ENCODE measurements around the gene TRIM3.
"Not testable (repeated sequence)": the region's sequence is repeated elsewhere in the genome, so short reads cannot be mapped to it uniquely, and the experiment has no call there.

TRIM3 gene

DNA sequence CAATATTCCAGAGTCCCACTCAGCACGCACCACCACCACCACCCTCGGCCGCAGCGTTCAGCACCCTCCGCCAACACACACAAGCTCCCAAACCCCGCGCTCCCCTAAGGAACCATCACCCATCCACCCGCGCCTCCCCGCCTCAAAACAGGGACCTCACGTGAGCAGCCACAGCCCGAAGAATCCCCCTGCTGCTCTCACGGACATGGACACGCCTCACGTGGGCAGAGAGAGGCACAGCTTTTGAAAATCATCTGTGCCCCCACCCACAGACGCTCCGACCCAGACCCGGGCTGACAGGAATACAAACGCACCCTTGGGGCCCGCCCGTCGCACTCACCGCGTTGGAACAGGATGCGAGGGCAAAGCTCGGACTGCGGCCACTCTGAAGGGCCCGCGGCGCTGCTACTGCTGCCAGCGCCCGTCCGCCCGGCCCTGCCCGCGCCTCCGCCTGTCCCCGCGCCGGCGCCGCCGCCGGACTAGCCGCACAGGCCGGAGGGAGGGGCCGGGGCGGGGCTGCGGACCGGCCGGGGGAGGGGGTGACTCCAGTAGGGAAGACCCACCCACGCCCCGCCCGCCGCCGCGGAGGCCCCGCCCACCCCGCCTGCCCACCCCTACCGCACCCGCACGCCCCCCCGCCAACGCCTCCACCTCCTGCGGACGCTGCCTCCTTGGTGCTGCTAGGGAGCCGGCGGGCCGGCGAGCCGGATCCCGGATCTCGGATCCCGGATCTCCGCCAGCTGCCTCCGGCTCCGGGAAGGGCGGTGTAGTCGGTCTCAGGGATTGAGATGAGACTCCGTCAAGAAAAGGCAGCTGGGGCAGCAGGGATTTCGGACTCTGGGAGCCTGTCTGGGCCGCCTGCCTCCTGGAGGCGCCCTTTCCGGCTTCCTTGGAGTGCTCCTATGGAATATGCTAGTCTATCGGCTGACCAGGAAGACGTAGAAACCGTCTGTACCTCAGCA lies at the start of gene TRIM3:
Gene TRIM3, minus strand, starts transcription at position 491 of the 962 bp plus-strand sequence. CDS start 8,246 bp downstream, outside the sequence.
- peak; percentile 23 for DNase-seq

DNA sequence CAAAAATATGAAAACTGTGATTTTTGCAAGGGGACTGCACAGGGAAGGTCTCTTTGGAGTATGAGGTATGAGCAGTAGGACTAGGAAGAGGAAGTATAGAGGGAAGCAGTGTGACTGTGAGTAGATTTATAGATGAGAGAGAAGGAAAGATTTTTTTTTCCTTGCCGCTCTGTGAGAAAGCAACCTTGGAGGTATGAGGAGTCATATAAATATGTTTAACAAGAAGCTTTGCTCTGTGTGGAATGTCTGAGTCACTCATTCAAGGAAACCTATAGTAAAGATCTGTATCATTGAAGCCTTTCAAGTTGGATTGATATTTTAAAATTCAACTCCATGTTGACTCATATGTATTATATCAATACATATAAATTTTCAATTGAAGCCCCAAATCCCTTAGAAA lies 49.5 kb upstream of the TRIM3 start:
- no peak for DNase-seq

- not testable (repeated sequence) for DNase-seq
Measured at GRCh38 chr11:6521946-6522345, 48.2 kb upstream of the TRIM3 start.

- DNase-seq, result no peak
Measured at GRCh38 chr11:6520265-6520664, 46.5 kb upstream of the TRIM3 start.

DNA sequence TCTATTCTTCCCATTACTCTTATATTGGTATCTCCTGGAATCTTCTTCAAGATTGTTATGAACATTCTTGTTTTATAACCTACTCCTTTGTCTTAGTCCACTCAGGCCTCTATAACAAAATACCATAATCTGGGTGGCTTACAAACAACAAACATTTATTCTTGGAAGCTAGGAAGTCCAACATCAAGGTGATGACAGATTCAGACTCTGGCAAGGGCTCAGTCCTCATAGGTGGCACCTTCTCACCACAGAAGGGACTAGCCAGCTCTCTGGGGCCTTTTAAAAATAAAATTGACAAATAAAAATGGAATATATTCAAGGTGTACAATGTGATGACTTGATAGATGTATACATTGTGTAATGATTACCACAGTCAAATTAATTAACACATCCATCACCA lies 43.1 kb upstream of the TRIM3 start:
- no peak for DNase-seq

DNA sequence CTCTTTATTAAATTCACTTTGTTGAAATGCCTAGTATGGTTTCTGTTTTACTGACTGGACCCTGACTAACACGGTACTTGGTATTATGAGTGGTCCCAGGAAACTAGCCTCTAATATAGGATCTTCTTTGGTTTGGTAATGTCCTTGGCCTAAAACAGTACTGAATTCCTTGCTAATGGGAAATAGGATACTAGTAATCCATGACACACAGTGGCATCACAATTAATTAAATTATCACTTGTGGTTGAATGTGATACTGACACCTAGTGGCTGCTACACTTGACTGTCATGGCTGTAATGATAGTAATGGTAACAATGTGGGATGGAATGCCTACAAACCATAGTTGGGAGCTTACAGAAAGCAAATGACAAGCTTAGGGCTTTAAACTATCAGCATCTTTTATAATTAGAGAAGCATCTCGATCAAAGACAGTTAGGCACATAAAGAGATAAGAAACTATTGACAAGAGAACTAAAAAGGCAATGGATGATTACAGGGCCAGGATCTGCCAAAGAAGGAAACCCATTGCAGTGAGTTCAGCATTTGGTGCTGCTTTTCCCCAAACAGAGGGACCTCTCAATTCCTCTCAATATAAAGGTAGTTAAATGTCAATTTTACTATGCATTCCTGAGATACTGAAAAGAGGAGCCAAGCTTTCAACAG lies 32.0 kb upstream of the TRIM3 start:
- no peak for DNase-seq

DNA sequence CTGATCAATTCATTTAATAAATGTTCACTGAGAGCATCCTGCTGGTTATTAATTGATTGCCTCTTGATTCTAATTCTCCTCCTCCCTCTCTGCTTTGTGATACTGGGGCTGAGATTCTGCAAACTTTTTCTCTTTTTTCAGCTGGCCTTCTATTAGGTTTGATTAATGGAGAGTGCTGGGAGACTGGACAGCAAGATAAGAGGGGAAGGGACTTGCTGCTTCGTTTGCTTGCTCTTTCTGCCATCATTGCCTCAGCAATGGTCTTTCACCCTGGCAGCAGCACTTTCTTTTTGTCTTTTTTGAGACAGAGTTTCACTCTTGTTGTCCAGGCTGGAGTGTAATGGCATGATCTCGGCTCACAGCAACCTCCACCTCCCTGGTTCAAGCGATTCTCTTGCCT lies 30.4 kb upstream of the TRIM3 start:
- no peak for DNase-seq

- DNase-seq, result no peak
Measured at GRCh38 chr11:6502382-6502781, 28.6 kb upstream of the TRIM3 start.

DNA sequence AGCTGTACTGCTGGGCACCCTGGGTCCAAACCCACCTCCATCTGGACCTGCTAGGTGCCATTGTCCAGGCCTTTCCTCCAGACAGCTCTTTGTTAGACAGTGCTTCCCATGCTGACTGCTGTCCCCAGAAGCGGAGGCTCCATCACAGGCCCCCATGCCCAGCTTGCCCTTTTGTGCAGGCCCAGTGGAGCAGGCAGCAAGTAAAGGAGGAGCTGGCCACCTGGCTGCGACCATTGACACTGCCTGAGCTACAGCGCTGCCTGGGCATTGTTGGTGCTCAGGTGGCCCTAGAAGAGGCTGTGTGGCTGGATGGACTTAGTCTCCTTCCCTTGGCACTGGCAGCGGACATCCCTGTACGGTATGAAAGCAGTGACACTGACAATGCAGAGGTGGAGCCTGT lies 24.8 kb upstream of the TRIM3 start:
- no peak for DNase-seq

- no peak for DNase-seq
Measured at GRCh38 chr11:6498121-6498520, 24.4 kb upstream of the TRIM3 start.

DNA sequence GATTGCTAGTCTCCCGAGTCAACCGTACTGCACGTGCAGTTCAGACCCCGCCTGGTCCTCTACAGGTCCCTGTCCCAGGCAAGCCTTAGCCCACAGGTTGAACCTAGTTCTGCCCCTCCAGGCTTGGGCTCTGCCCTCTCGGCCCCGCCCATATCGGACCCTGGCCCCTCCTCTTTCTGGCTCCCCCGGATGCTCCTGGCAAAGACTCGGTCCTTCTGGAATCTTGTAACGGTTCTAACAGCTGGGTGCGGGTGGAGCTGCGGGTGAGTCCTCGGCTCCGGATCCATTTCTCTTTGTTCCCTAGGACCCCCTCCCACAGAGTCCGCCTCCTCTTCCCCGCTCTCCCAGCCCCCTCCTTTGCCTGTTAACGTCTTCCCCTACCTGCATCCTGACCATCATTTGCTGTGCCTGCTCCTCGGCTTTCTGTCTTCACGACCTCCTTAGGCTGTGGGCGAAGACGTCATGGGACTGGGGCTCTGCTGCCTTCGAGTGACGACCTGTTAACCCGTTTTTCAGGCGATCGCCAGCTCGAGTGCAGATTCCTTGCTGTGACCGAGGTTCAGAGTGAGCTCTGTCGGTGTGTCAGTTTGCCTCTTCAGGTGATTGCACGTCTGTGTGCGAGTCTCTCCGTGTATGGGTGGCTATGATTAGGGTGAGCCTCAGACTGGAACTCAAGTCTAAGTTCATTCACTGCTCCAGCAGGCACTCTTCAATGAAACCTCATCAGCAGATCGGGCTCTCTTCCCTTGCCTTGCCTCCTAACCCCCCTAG lies 23.5 kb upstream of the TRIM3 start, which contains the start of gene DNHD1:
Gene DNHD1, plus strand, starts transcription at position 212 of the 771 bp plus-strand sequence. CDS start 936 bp downstream, outside the sequence.
- no peak for DNase-seq

- no peak for DNase-seq
Measured at GRCh38 chr11:6489306-6489705, 15.6 kb upstream of the TRIM3 start.

- no peak for DNase-seq
Measured at GRCh38 chr11:6488821-6489220, 15.1 kb upstream of the TRIM3 start.

DNA sequence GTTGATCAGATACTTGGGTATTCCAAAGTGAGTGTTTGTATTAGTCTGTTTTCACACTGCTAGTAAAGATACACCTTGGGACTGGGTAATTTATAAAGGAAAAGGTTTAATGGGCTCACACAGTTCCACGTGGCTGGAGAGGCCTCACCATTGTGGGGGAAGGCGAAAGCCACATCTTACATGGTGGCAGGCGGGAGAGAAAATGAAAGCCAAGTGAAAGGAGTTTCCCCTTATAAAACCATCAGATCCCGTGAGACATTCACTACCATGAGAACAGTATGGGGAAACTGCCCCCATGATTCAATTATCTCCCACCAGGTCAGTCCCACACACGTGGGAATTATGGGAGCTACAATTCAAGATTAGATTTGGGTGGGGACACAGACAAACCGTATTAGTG lies 14.6 kb upstream of the TRIM3 start:
- DNase-seq, result no peak

DNA sequence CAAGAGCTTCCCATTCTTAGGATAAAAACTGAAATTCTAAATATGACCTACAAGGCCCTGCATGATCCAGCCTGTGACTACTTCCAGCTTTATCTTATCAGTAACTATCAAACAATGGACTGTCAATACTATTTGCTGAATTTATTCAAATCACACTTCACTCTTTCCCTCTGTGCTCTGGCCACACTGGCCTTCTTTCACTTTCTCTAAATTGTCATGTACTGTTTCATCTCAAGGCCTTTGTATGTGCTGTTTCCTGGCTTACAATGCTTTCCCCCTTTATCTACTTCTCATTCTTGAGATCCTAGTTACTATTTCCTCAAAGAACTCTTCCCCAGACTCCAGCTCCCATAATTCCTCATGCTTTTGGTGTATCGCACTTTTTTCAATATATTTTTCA lies 13.2 kb upstream of the TRIM3 start:
- no peak for DNase-seq

DNA sequence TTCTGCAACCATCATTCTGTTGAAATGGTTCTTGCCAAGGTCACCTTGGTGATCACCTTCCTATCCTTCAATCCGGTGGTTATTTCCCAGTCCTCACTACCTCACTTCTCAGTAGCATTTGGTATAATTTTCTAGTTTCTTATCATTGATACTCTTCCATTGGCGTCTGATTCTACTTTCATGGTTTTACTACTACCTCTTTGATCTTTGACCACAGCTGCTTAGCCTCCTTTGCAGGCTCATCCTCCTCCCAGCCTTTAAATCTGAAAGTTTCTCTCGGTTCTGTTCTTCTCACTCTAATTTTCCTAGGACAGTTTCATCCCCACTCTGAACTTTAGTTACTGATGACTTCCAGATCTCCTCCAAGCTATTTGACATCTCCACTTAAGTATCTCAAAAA lies 12.5 kb upstream of the TRIM3 start:
- no peak for DNase-seq

DNA sequence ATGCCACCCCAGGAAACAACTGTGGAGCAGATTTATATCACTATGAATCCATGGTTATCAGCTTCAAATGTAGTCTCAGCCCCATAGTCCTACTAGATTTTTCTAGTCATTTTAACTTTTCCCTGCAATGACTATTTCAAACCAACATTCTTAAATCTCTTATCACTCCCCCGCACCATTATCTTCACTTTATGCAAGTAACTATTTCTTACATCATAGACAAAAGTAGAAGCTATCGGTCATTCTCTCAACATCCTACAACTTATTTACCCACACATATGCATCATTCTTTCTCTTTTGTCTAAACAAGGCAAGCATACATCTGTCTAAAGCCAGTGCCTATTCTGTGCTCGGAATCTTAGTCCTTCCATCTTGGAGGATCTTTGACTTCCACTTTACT lies 11.9 kb upstream of the TRIM3 start:
- no peak for DNase-seq

DNA sequence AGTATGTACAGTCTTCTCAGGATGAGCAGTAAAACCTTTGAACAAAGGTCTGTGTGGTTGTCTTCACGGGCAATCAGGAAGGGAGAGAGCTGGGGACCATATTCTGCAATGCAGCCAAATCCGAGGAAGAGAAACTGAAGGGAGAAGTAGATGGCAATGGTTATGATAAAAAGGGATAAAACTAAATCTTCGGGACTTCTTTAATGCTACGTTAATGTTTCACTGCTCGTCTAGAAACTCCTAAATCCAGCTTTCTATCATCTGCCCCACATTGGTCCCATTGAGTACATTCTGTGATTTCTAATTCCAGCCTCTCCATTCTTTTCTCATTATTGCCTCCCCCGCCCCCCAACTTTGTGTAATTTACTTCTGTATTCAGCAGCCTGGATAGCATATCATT lies 9.3 kb upstream of the TRIM3 start:
- DNase-seq, result no peak

DNA sequence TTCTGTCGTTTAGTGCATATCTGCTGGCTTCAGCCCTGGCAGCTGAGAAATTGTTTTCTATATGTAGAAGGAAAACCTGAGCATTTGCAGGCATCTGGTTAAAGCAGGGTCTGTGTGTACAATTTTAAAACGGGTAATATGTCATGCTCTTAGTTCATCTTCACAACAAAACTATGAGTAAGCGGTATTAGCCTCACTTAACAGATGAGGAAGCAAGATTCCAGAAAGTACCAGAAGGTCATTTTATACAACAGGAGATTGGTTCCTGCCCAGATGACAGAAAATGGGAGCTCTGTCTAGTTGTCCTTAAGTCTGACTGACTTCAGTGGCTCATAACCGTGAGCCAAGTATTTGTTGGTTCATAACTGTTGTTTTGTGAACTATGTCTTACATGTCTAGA lies 8.7 kb upstream of the TRIM3 start:
- no peak for DNase-seq

DNA sequence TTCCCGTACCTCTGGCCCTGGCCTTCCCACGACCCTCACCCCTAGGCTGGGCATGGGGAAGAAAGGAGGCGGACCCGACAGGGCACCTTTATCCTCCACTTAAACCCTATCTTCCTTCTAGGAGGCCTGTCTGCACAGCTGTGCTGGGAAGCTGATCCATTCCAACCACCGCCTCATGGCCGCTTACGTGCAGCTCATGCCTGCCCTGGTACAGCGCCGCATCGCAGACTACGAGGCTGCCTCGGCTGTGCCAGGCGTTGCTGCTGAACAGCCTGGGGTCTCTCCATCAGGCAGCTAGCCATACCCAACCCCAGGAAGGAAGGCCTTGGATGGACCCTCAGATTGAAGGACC lies 8.2 kb upstream of the TRIM3 start:
- DNase-seq, result no peak

- peak; percentile 84 for DNase-seq
Measured at GRCh38 chr11:6481012-6481923, 7.5 kb upstream of the TRIM3 start, which contains the start of the genes ARFIP2 and TIMM10B. Gene ARFIP2, minus strand, starts transcription at chr11:6481331. Its CDS starts 910 bp downstream, at chr11:6480421. Gene TIMM10B, plus strand, starts transcription at chr11:6481501. Its CDS starts 16 bp downstream, at chr11:6481517.

- no peak for DNase-seq
Measured at GRCh38 chr11:6480299-6480914, 6.7 kb upstream of the TRIM3 start.

All from NCI-H2081 treated with DMSO at 0.1 percent for 48 hours (cell line).